Measurements from ENCODE around the gene ITK. TPM values are rescaled to one million over a fixed set of nuclear protein-coding genes. Genes with fewer than 3 reads are reported as not detected.

ITK gene
- total and polyA plus RNA-seq, 2 experiments from 2014 or later, result not detected

- Histone ChIP-seq H3K36me3 (no peaks in the 10 kb centered on the region), H3K9me3 (ENCODE audit: low read depth) (no peaks in the 10 kb centered on the region), H3K4me1 (ENCODE audit: low read depth) (no peaks in the 10 kb centered on the region), H3K27ac (no peak overlapping the region), H3K27me3 (no peaks in the 10 kb centered on the region), H3K4me3 (no peak overlapping the region)
- no peak for TF ChIP-seq CTCF (IDR thresholded peaks at IDR 0.05; ENCODE audit: low read depth, low read length)
- DNase-seq (ENCODE audit: low read depth in 1 of 2, low spot score in 1 of 2), result no peak
These were observed 33.8 kb downstream of the ITK start for GRCh38 chr5:157214415-157214814.

DNA sequence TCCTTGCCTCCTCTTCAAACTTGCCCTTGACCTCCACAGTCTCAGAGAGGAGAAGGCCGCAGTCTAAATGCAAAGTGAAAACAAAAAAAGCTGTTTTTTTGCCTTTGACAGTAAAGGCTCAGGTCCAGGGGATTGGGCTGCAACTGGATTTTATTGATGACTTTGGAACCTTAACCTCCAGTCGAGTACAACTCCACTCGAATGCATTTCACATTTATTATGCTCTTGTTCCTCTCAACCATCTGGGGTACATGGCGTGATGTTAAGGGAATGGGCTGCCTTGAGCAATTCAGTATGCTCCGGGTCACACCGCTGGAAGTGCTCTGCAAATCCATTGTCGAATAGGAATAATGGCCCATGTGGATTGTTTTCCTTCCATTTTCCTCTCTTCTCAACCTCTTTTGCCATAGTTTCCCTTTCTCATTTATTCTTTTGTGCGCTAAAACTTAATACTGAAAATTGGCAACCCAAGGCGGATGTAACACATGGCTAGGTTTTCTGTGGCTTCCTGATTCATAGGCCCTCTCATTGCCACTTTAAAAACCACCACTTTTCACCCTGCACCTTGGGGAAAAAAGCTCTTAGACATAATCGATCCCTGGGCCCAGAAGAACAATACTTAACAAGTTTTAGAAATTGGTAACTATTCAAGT, 34.3 kb downstream of the ITK start:
- Histone ChIP-seq H3K9me3 (ENCODE audit: low read depth) (no peaks in the 10 kb centered on the region), H3K36me3 (no peaks in the 10 kb centered on the region), H3K4me1 (ENCODE audit: low read depth) (no peaks in the 10 kb centered on the region), H3K27me3 (no peaks in the 10 kb centered on the region), H3K27ac (no peak overlapping the region), H3K4me3 (no peak overlapping the region)
- no peak for DNase-seq (ENCODE audit: low read depth in 1 of 2, low spot score in 1 of 2)
- no peak for TF ChIP-seq CTCF (IDR thresholded peaks at IDR 0.05; ENCODE audit: low read depth, low read length)

- Histone ChIP-seq H3K36me3 (no peaks in the 10 kb centered on the region), H3K4me3 (no peak overlapping the region), H3K9me3 (ENCODE audit: low read depth) (no peaks in the 10 kb centered on the region), H3K27ac (no peak overlapping the region), H3K27me3 (no peaks in the 10 kb centered on the region), H3K4me1 (ENCODE audit: low read depth) (no peaks in the 10 kb centered on the region)
- DNase-seq (ENCODE audit: low read depth in 1 of 2, low spot score in 1 of 2), result no peak
- TF ChIP-seq CTCF (IDR thresholded peaks at IDR 0.05; ENCODE audit: low read depth, low read length), result no peak
These were observed 35.0 kb downstream of the ITK start for GRCh38 chr5:157215514-157216167.

- H3K4me1 ChIP-seq (ENCODE audit: low read depth), result no peaks in the 10 kb centered on the region
- H3K9me3 ChIP-seq (ENCODE audit: low read depth), result no peaks in the 10 kb centered on the region
- no peak overlapping the region for H3K27ac ChIP-seq
- H3K36me3 ChIP-seq, result no peaks in the 10 kb centered on the region
- H3K4me3 ChIP-seq, result no peak overlapping the region
- no peak for TF ChIP-seq CTCF (IDR thresholded peaks at IDR 0.05; ENCODE audit: low read depth, low read length)
- H3K27me3 ChIP-seq, result no peaks in the 10 kb centered on the region
- DNase-seq (ENCODE audit: low read depth in 1 of 2, low spot score in 1 of 2), result no peak
These were observed 35.9 kb downstream of the ITK start for GRCh38 chr5:157216391-157217142.

DNA sequence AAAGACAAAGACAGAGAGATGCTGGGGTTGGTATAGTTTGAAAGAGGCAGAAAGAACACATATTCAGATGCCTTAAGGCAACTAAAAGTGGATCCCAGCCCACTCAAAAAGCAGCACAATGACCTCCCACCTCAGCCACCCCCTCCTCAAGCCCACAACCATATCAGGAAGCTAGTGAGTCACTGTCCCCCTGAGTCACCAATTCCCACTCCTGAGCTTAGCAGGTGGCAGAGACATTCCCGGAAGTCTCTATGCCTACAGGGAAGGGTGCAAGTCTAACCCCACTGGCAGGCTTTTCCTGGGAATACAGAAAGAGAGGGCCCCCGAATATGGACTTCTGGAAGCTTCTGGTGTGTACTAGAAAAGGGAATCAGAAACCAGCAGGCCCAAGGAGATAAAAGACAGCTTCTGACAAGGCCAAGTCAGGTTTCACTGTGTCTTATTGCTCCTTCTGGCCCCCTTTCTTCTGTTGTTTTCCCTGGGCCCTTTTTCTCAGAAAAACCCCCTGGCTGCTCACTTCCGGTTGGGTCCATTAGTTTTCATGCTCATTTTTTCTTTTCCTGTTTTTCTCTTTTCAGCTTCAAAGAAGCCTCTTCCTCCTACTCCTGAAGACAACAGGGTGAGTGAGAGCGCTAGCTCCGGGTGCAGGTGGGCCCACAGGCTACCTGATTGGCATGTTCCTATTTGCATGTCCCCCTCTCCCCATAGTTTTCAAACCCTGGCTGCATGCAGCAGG, 36.8 kb downstream of the ITK start:
- Histone ChIP-seq H3K9me3 (ENCODE audit: low read depth) (no peaks in the 10 kb centered on the region), H3K27ac (no peak overlapping the region)
- TF ChIP-seq CTCF (IDR thresholded peaks at IDR 0.05; ENCODE audit: low read depth, low read length), result no peak

More for the DNA sequence above, 36.8 kb downstream of the ITK start:
- no peak for DNase-seq (ENCODE audit: low read depth in 1 of 2, low spot score in 1 of 2)
- H3K36me3 ChIP-seq, result no peaks in the 10 kb centered on the region
- no peaks in the 10 kb centered on the region for H3K4me1 ChIP-seq (ENCODE audit: low read depth)
- no peaks in the 10 kb centered on the region for H3K27me3 ChIP-seq
- no peak overlapping the region for H3K4me3 ChIP-seq
